Gastroesophageal sphincter (tissue), 4 donors: Measurements from ENCODE around the gene TLE3. TPM values are rescaled to one million over a fixed set of nuclear protein-coding genes. Genes with fewer than 3 reads are reported as not detected.
"Not testable (repeated sequence)": the region's sequence is repeated elsewhere in the genome, so short reads cannot be mapped to it uniquely, and the experiment has no call there.

ENCODE experiments used
- ATAC-seq: fragments of 150-250 bp; one replicate; pipeline ENCODE4 v1.9.1; 2016; ENCODE audit warnings: mild to moderate bottlenecking, moderate library complexity
- H3K27ac ChIP-seq, 4 donors: fragments of 200-600 bp; sonication (generic) in 3 of 4; 1 replicate in 3 of 4; 2 replicates in 1 of 4; pipeline ENCODE4 v1.5.1; 2016 to 2019
- H3K27me3 ChIP-seq: fragments of 200-600 bp; sonication (generic); one replicate; pipeline ENCODE4 v1.5.1; 2019
- H3K36me3 ChIP-seq, 2 donors: fragments of 200-600 bp; sonication (generic); one replicate each; pipeline ENCODE4 v1.5.1; 2019; ENCODE audit warnings: control low read depth in 1 of 2
- H3K4me1 ChIP-seq, 3 donors: fragments of 200-600 bp; sonication (generic); 1 replicate in 2 of 3; 2 replicates in 1 of 3; pipeline ENCODE4 v1.5.1; 2016 to 2019; ENCODE audit warnings: control low read depth in 2 of 3
- H3K4me3 ChIP-seq, 2 donors: fragments of 200-600 bp; sonication (generic); one replicate each; pipeline ENCODE4 v1.5.1; 2019; ENCODE audit warnings: mild to moderate bottlenecking in 1 of 2, moderate library complexity in 1 of 2
- H3K9me3 ChIP-seq, 3 donors: fragments of 200-600 bp; sonication (generic); one replicate each; pipeline ENCODE4 v1.5.1; 2017 to 2019; ENCODE audit warnings: control low read depth in 2 of 3
- EP300 ChIP-seq: sonication (generic); formaldehyde crosslinking; IDR thresholded peaks from one replicate; pipeline ENCODE4 v1.6.1; 2017; ENCODE audit warnings: antibody characterized with exemption, mild to moderate bottlenecking
- POLR2A ChIP-seq, 2 donors: fragments of 450-650 bp; IDR thresholded peaks; one replicate each; pipeline ENCODE4 v1.6.1; 2017; ENCODE audit warnings: antibody characterized with exemption in 2 of 2, mild to moderate bottlenecking in 2 of 2, moderate library complexity in 1 of 2
- POLR2AphosphoS5 ChIP-seq: sonication (generic); formaldehyde crosslinking; IDR thresholded peaks from one replicate; pipeline ENCODE4 v1.6.1; 2017; ENCODE audit warnings: antibody characterized with exemption
- WGBS, 2 donors: methylation state at CpG; one replicate each; pipeline ENCODE4 v1.1.5; 2018; ENCODE audit warnings: low coverage in 1 of 2; 5-methylcytosine and 5-hydroxymethylcytosine counted together
- total RNA-seq, 4 donors: library from RNA; depleted of rRNA; stranded (reverse); fragments of >200 nt; gene quantifications; one replicate each; pipeline ENCODE4 v1.1.0, GENCODE V29; 2016
- TF ChIP-seq, protein P1 (sequence below), 4 experiments: fragments of 200-600 bp in 2 of 4; fragments of 450-650 bp in 2 of 4; sonication (generic) in 1 of 4; IDR thresholded peaks; one replicate each; pipeline ENCODE4 v1.5.1; 2017 to 2019; ENCODE audit warnings: antibody characterized with exemption in 4 of 4, mild to moderate bottlenecking in 2 of 4, moderate library complexity in 2 of 4

Gene TLE3
- total RNA-seq, 4 donors from 2014 or later = 32.4 to 81.6 (median 62.6) TPM

DNA sequence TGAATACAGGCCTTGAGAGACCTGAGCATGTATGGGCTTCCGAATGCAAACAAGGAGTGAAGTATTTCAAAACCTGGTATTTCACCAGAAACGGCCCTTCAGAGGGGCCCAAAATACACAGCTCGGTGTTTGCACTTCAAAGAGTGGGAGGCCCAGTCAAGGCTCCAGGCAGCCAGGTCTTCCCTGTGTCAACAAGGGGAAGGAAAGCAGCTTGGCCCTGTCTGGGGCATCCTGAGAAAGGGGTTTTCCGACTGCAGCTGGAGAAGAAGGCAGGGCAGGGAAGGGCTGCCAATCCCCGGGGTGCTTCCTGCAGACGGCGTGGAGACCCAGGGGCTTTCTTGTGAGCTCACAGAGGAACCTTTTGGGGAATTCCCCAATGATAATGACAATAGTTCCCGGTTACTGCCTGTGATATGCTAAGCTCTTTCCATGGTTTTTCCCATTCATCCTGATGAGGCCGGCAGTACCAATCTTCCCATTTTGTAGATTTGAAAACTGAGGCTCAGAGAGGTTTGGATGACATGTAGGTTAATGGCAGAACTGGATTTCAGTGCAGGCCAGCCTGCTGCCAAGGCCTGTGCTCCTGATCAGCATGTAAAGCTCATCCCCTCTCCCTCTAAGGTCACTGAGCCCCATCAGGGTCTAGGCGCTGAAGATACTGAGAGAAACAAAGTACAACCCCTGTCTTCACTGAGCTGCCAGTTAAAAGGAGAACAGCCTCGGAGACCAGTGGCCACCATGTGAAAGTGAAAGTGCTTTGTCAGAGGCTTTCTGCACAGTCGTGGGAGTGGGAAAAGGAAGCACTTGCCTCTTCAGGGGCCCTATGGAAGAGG lies 43.0 kb upstream of the TLE3 start:
- ATAC-seq = peak; percentile 38
- peaks cover 0 to 34% (median 12%) of the 10 kb centered on the region in 3 donors for H3K4me1 ChIP-seq
- H3K27me3 ChIP-seq = no peaks in the 10 kb centered on the region
- peak overlapping the region in 1 of 2 donors; percentile 22 for H3K4me3 ChIP-seq
- H3K9me3 ChIP-seq = no peaks in the 10 kb centered on the region
- H3K27ac ChIP-seq = peak overlapping the region in 1 of 4 donors; percentile 20
- TF ChIP-seq EP300 (no peak), POLR2AphosphoS5 (no peak), POLR2A (IDR thresholded peaks at IDR 0.05) (no peak)
- TF ChIP-seq, protein P1, sequence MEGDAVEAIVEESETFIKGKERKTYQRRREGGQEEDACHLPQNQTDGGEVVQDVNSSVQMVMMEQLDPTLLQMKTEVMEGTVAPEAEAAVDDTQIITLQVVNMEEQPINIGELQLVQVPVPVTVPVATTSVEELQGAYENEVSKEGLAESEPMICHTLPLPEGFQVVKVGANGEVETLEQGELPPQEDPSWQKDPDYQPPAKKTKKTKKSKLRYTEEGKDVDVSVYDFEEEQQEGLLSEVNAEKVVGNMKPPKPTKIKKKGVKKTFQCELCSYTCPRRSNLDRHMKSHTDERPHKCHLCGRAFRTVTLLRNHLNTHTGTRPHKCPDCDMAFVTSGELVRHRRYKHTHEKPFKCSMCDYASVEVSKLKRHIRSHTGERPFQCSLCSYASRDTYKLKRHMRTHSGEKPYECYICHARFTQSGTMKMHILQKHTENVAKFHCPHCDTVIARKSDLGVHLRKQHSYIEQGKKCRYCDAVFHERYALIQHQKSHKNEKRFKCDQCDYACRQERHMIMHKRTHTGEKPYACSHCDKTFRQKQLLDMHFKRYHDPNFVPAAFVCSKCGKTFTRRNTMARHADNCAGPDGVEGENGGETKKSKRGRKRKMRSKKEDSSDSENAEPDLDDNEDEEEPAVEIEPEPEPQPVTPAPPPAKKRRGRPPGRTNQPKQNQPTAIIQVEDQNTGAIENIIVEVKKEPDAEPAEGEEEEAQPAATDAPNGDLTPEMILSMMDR (IDR thresholded peaks at IDR 0.05) = no peak
- no peaks in the 10 kb centered on the region for H3K36me3 ChIP-seq
- 24 to 27% methylated on average over 4 to 8 of the region's 12 CpGs for WGBS, 2 donors

DNA sequence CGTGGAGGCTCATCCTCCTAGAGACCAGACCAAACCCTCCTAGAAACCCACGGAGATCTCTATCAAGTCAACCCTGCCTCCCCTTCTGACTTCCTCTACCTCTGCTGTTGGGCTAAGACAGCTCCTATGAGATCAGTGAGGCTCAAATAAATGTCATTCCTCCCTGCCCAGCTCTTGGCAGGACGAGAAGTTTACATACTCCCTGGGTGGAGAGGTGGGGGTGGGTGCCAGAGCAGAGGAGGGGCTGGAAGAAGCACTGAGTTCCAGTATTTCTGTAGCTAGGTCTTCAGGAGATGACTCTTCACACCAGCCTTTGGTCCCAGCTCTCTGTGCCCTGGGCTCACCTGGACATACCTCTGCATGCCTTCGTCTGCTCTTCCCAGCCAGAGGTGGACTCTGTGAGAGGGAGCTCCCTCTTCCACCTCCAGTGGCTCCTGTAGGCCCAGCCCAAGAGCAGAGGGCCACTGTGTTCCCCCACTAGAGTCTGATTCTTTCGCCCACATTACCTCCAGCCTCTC lies 42.4 kb upstream of the TLE3 start:
- H3K36me3 ChIP-seq = no peaks in the 10 kb centered on the region
- no peaks in the 10 kb centered on the region for H3K27me3 ChIP-seq
- H3K9me3 ChIP-seq = no peaks in the 10 kb centered on the region
- no peak overlapping the region for H3K4me3 ChIP-seq
- ATAC-seq = no peak
- no peak overlapping the region for H3K27ac ChIP-seq
- whole genome bisulfite sequencing, 2 donors = 76% methylated on average over 3 of the region's 5 CpGs; no CpG with 5 or more reads in 1 of the 2 donors
- TF ChIP-seq EP300 = no peak
- no peak for TF ChIP-seq POLR2A (IDR thresholded peaks at IDR 0.05)
- no peak for TF ChIP-seq POLR2AphosphoS5
- TF ChIP-seq, protein P1 (IDR thresholded peaks at IDR 0.05) = no peak
- H3K4me1 ChIP-seq = peaks cover 0 to 34% (median 12%) of the 10 kb centered on the region in 3 donors

DNA sequence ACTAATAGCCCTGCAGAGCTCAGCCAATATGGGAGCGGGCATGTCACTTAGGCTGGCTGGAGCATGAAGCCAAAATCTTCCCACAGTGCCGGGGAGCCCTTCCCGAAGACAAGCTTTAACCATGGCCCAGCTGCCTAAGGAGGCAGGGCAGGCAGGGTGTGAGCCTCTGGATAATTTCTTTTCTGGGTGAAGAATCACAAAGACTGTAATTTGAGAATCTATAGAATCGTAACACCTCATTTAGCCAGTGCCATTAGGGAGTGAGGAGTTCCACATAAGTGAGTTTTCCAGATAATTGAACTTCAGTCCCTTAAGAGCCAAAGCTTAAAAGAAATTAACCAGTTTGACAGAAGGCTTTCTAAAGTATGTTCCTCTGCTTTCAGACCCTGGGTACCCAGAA lies 40.2 kb upstream of the TLE3 start:
- Histone ChIP-seq H3K27ac (no peak overlapping the region), H3K4me3 (no peak overlapping the region), H3K36me3 (no peaks in the 10 kb centered on the region), H3K4me1 (peaks cover 0 to 38% (median 12%) of the 10 kb centered on the region in 3 donors), H3K27me3 (no peaks in the 10 kb centered on the region), H3K9me3 (no peaks in the 10 kb centered on the region)
- no peak for TF ChIP-seq POLR2A (IDR thresholded peaks at IDR 0.05)
- 63% methylated on average over 1 of the region's 4 CpGs; no CpG with 5 or more reads in 1 of the 2 donors for WGBS, 2 donors
- no peak for ATAC-seq

DNA sequence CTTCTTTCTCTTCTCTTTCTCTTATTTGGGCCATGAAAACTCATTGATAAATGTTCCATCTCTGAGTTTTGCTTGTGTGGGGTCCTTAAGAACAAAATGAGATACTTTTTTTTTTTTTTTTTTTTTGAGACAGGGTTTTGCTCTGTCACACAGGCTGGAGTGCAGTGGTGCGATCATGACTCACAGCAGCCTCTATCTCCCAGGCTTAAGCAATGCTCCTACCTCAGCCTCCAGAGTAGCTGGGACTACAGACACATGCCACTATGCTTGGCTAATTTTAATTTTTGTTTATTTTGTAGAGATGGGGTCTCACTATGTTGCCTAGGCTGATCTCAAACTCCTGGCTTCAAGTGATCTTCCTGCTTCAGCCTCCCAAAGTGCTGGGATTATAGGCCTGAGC lies 39.3 kb upstream of the TLE3 start:
- peaks cover 0 to 34% (median 12%) of the 10 kb centered on the region in 3 donors for H3K4me1 ChIP-seq
- not testable (repeated sequence) for ATAC-seq, H3K9me3 ChIP-seq, H3K4me3 ChIP-seq, H3K27me3 ChIP-seq, H3K36me3 ChIP-seq, H3K27ac ChIP-seq
- WGBS, 2 donors = 100% methylated on average over 1 of the region's 1 CpG; no CpG with 5 or more reads in 1 of the 2 donors

DNA sequence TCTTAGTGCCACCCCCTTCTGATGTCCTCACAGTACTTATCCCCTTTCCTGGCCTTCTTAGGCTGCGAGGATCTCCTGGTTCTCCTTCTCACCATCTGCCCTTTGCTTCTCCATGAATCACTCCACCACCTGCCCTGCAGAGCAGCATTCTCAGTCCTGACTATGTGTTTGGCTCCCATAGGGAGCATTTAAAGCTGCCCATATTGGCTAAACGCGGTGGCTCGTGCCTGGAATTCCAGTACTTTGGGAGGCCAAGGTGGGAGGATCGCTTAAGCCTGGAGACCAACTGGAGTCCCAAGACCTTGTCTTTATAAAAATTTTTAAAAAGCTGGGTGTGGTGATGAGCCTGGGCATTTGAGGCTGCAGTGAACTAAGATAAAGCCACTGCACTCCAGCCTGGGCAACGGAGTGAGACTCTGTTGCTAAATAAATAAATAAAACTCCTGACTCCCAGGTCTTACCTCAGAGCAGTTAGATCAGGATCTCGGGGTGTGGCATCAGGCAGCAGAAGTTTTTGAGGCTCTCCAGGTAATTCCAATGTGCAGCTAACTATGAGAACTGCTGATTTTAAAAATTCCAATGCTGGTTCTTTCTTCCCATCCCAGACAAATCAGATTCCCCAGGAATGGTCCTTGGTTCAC lies 36.2 kb upstream of the TLE3 start:
- 90 to 100% methylated on average over 1 of the region's 7 CpGs for WGBS, 2 donors
- H3K27me3 ChIP-seq = no peaks in the 10 kb centered on the region
- TF ChIP-seq POLR2AphosphoS5 (no peak), EP300 (no peak), POLR2A (IDR thresholded peaks at IDR 0.05) (no peak)
- TF ChIP-seq, protein P1 (IDR thresholded peaks at IDR 0.05) = no peak

More for the DNA sequence above, 36.2 kb upstream of the TLE3 start:
- H3K4me1 ChIP-seq = peaks cover 0 to 12% (median 0%) of the 10 kb centered on the region in 3 donors
- ATAC-seq = no peak
- no peaks in the 10 kb centered on the region for H3K36me3 ChIP-seq
- H3K4me3 ChIP-seq = no peak overlapping the region
- no peaks in the 10 kb centered on the region for H3K9me3 ChIP-seq
- H3K27ac ChIP-seq = no peak overlapping the region
